HEK293T (cell line): ENCODE results near the gene CNOT6.

Source experiments
- FOXM1 ChIP-seq: fragments of 450-650 bp; IDR thresholded peaks from 2 replicates; pipeline ENCODE4 v1.6.1; 2017; ENCODE audit warnings: mild to moderate bottlenecking, borderline replicate concordance
- NFRKB ChIP-seq: fragments of 450-650 bp; IDR thresholded peaks from 2 replicates; pipeline ENCODE4 v1.6.1; 2016; ENCODE audit warnings: mild to moderate bottlenecking, moderate library complexity
- PKNOX1 ChIP-seq: fragments of 450-650 bp; IDR thresholded peaks from 2 replicates; pipeline ENCODE4 v1.6.1; 2016

GRCh38 chr5:180568914-180569313 lies 74.7 kb downstream of the CNOT6 start:
- TF ChIP-seq NFRKB (no peak), FOXM1 (no peak), PKNOX1 (no peak)
